Fibroblast of skin of back (primary cell): Measurements from ENCODE around the gene GJC2.
"Not testable (repeated sequence)": the region's sequence is repeated elsewhere in the genome, so short reads cannot be mapped to it uniquely, and the experiment has no call there.

Source experiments
- DNase-seq: peaks from one replicate; pipeline ENCODE4 v3.0.0-alpha.2; 2013

Gene GJC2

GRCh38 chr1:228173528-228174481 lies 24.1 kb downstream of the GJC2 start:
- not testable (repeated sequence) for DNase-seq

- no peak for DNase-seq
Observed at GRCh38 chr1:228174482-228175315, 25.0 kb downstream of the GJC2 start.

GRCh38 chr1:228175316-228176023 lies 25.7 kb downstream of the GJC2 start:
- no peak for DNase-seq

- DNase-seq = no peak
Observed at GRCh38 chr1:228176024-228176395, 26.3 kb downstream of the GJC2 start.

GRCh38 chr1:228176461-228177182 lies 26.9 kb downstream of the GJC2 start:
- no peak for DNase-seq

GRCh38 chr1:228177183-228177475 lies 27.4 kb downstream of the GJC2 start:
- no peak for DNase-seq

- DNase-seq = no peak
Observed at GRCh38 chr1:228177721-228178710, 28.3 kb downstream of the GJC2 start.

- DNase-seq = no peak
Observed at GRCh38 chr1:228178737-228179684, 29.3 kb downstream of the GJC2 start.

GRCh38 chr1:228180271-228180958 lies 30.7 kb downstream of the GJC2 start:
- no peak for DNase-seq

GRCh38 chr1:228180959-228181644 lies 31.4 kb downstream of the GJC2 start:
- no peak for DNase-seq

- no peak for DNase-seq
Observed at GRCh38 chr1:228181645-228182034, 31.9 kb downstream of the GJC2 start.

- DNase-seq = no peak
Observed at GRCh38 chr1:228182296-228183030, 32.7 kb downstream of the GJC2 start.

GRCh38 chr1:228184152-228184551 lies 34.4 kb downstream of the GJC2 start:
- no peak for DNase-seq

GRCh38 chr1:228185641-228185965 lies 35.9 kb downstream of the GJC2 start:
- DNase-seq = no peak

GRCh38 chr1:228188249-228188648 lies 38.5 kb downstream of the GJC2 start:
- DNase-seq = not testable (repeated sequence)

- DNase-seq = no peak
Observed at GRCh38 chr1:228190182-228190581, 40.5 kb downstream of the GJC2 start.

GRCh38 chr1:228190778-228191177 lies 41.0 kb downstream of the GJC2 start:
- DNase-seq = no peak

GRCh38 chr1:228194436-228194835 lies 44.7 kb downstream of the GJC2 start:
- no peak for DNase-seq
